Measurements from ENCODE around the gene SUPT6H. TPM values are rescaled to one million over a fixed set of nuclear protein-coding genes. Genes with fewer than 3 reads are reported as not detected.

SUPT6H gene
- total and polyA plus RNA-seq, 9 of the 15 experiments (the other 6 are each of a cell fraction or from before 2014, with no cell fraction given), result 1.7 to 77.7 (median 49.2) TPM

GRCh38 chr17:28726627-28727491, 64.9 kb downstream of the SUPT6H start (continued):
- TF ChIP-seq MCM2 (IDR thresholded peaks at IDR 0.05; ENCODE audit: low read depth) (no peak), CC2D1A (IDR thresholded peaks at IDR 0.05) (peak; percentile 96), BRD9 (IDR thresholded peaks at IDR 0.05; ENCODE audit: low read depth, partially characterized antibody) (peak; percentile 50), TRIM24 (IDR thresholded peaks at IDR 0.05) (peak in 1 of 2 experiments; percentile 57; a peak in 3 of 4 replicates), ARID2 (IDR thresholded peaks at IDR 0.05) (peak; percentile 98), FOXM1 (IDR thresholded peaks at IDR 0.05; ENCODE audit: low read depth) (peak; percentile 49; the same call in 1 of the 2 replicates), FOXM1 (CRISPR knock-in tag; IDR thresholded peaks at IDR 0.05; ENCODE audit: low read depth) (peak; percentile 78; the same call in 1 of the 2 replicates), ZNF12 (CRISPR knock-in tag; IDR thresholded peaks at IDR 0.05) (peak; percentile 54; the same call in 1 of the 2 replicates), HMGXB4 (CRISPR knock-in tag; IDR thresholded peaks at IDR 0.05) (peak; percentile 96), E2F3 (CRISPR knock-in tag; IDR thresholded peaks at IDR 0.05) (0 out of 2 replicates have a peak, but pooled peaks have one; percentile 46), BHLHE40 (IDR thresholded peaks at IDR 0.05; ENCODE audit: low read length) (peak; percentile 64), PRPF4 (IDR thresholded peaks at IDR 0.05; ENCODE audit: insufficient read depth, low read depth, low read length, poor library complexity, severe bottlenecking) (peak; percentile 44), HCFC1 (IDR thresholded peaks at IDR 0.05; ENCODE audit: low read depth, low read length) (peak; percentile 52), FOXK1 (CRISPR knock-in tag; IDR thresholded peaks at IDR 0.05; ENCODE audit: borderline replicate concordance) (no peak), ETV5 (CRISPR knock-in tag; IDR thresholded peaks at IDR 0.05; ENCODE audit: low read depth) (peak; percentile 67), MYNN (IDR thresholded peaks at IDR 0.05) (peak; percentile 99), MYNN (CRISPR knock-in tag; IDR thresholded peaks at IDR 0.05) (no peak)
- TF ChIP-seq, protein P1, sequence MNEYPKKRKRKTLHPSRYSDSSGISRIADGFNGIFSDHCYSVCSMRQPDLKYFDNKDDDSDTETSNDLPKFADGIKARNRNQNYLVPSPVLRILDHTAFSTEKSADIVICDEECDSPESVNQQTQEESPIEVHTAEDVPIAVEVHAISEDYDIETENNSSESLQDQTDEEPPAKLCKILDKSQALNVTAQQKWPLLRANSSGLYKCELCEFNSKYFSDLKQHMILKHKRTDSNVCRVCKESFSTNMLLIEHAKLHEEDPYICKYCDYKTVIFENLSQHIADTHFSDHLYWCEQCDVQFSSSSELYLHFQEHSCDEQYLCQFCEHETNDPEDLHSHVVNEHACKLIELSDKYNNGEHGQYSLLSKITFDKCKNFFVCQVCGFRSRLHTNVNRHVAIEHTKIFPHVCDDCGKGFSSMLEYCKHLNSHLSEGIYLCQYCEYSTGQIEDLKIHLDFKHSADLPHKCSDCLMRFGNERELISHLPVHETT (CRISPR knock-in tag; conservative IDR thresholded peaks at IDR 0.05 in 1 of 2, IDR thresholded peaks at IDR 0.05 in 1 of 2), result peak in 1 of 2 experiments; percentile 27; a peak in 2 of 4 replicates
- TF ChIP-seq, protein P2, sequence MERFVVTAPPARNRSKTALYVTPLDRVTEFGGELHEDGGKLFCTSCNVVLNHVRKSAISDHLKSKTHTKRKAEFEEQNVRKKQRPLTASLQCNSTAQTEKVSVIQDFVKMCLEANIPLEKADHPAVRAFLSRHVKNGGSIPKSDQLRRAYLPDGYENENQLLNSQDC (CRISPR knock-in tag; IDR thresholded peaks at IDR 0.05), result no peak

Measured in K562 (cell line).